ENCODE data around the gene TUBA8. TPM values are rescaled to one million over a fixed set of nuclear protein-coding genes. Genes with fewer than 3 reads are reported as not detected.
A peak's percentile ranks its signal among the peaks of the same experiment; 100 is the strongest.

Gene TUBA8
- total RNA-seq, 3 donors from 2014 or later (not counting 1 experiment from before 2014, with no cell fraction given), result 1.2 to 3.7 (median 2.3) TPM

- H3K9me3 Mint-ChIP-seq, result no peaks in the 10 kb centered on the region
- intact Hi-C loops (cut with micrococcal nuclease), result no loop called here
- Histone ChIP-seq H3K4me3 (ENCODE audit: low read length) (no peak overlapping the region), H3K9me3 (ENCODE audit: control insufficient read depth, insufficient read depth, low read length) (no peaks in the 10 kb centered on the region), H3K27me3 (ENCODE audit: control insufficient read depth, insufficient read depth, low read length) (no peaks in the 10 kb centered on the region), H3K4me1 (ENCODE audit: control insufficient read depth, insufficient read depth, low read length) (peaks cover 4% of the 10 kb centered on the region), H3K36me3 (ENCODE audit: control insufficient read depth, insufficient read depth, low read length) (no peaks in the 10 kb centered on the region), H3K27ac (ENCODE audit: low read length) (no peak overlapping the region)
- DNase-seq (no peak), ATAC-seq (no peak)
- TF ChIP-seq CTCF (IDR thresholded peaks at IDR 0.05), result no peak
- H3K4me3 Mint-ChIP-seq, result no peak overlapping the region
- no peak overlapping the region for H3K27ac Mint-ChIP-seq
- H3K27me3 Mint-ChIP-seq (ENCODE audit: low read depth in 2 of 2), result no peaks in the 10 kb centered on the region
- H3K36me3 Mint-ChIP-seq, result no peaks in the 10 kb centered on the region
- whole genome bisulfite sequencing (ENCODE audit: insufficient coverage), result 69% methylated on average over 3 of the region's 3 CpGs
- H3K4me1 Mint-ChIP-seq, result peaks cover 5 to 14% of the 10 kb centered on the region in 2 donors
These were observed 13.8 kb upstream of the TUBA8 start for GRCh38 chr22:18096823-18097222.

DNA sequence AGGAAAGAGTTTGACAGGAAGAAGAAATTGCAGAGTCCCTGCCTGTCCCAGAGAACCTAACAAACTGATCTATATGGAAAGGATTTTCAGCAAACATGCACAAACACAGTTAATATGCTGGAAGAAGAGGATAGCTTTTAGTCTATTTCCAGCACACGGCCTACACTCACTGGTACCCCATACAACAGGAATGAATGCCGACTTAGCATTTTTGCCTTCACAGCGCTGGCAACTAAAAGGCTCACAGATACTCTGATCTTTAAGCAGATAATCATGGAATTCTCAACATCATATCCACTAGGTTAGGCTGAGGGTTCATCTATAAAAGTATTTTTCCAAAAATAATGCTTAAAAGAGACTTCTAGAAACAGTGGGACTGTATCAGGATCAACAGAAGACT is 9.8 kb upstream of the TUBA8 start:
- peaks cover under 1 to 10% of the 10 kb centered on the region in 2 donors for H3K4me1 Mint-ChIP-seq
- peaks cover 2% of the 10 kb centered on the region for H3K27me3 ChIP-seq (ENCODE audit: control insufficient read depth, insufficient read depth, low read length)
- peaks cover 1% of the 10 kb centered on the region for H3K9me3 ChIP-seq (ENCODE audit: control insufficient read depth, insufficient read depth, low read length)
- peaks cover 6% of the 10 kb centered on the region for H3K36me3 ChIP-seq (ENCODE audit: control insufficient read depth, insufficient read depth, low read length)
- DNase-seq, result no peak
- WGBS (ENCODE audit: insufficient coverage), result 100% methylated on average over 3 of the region's 3 CpGs
- no peak overlapping the region for H3K4me3 Mint-ChIP-seq
- H3K9me3 Mint-ChIP-seq, result no peaks in the 10 kb centered on the region
- TF ChIP-seq CTCF (IDR thresholded peaks at IDR 0.05), result no peak
- no peaks in the 10 kb centered on the region for H3K4me1 ChIP-seq (ENCODE audit: control insufficient read depth, insufficient read depth, low read length)
- H3K27ac ChIP-seq (ENCODE audit: low read length), result no peak overlapping the region
- intact Hi-C loops (cut with micrococcal nuclease), result no loop called here
- no peak overlapping the region for H3K27ac Mint-ChIP-seq
- H3K36me3 Mint-ChIP-seq, result peaks cover 9% of the 10 kb centered on the region
- no peak overlapping the region for H3K4me3 ChIP-seq (ENCODE audit: low read length)
- peaks cover 0 to under 1% of the 10 kb centered on the region in 2 donors for H3K27me3 Mint-ChIP-seq (ENCODE audit: low read depth in 2 of 2)
- no peak for ATAC-seq

DNA sequence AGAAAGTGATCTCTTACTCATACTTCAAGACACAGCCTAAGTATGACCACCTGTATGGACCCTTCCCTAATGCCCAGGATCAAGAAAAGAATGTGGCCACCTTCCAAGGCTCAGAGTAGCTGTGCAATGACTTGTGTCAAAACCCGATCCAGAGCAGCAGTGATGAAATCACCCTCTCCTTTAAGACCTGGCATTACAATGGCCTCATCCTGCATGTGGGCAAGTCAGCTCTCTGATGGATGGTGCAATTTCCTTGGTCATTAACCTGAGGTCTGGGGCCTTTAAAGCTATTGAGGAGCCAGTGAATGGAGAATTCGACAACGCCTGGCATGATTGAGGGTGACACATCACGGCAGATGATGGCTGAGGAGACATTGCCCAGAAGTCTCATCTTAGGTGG is 9.1 kb upstream of the TUBA8 start:
- Histone ChIP-seq H3K4me1 (ENCODE audit: control insufficient read depth, insufficient read depth, low read length) (no peaks in the 10 kb centered on the region), H3K27ac (ENCODE audit: low read length) (no peak overlapping the region), H3K4me3 (ENCODE audit: low read length) (no peak overlapping the region), H3K27me3 (ENCODE audit: control insufficient read depth, insufficient read depth, low read length) (peaks cover 3% of the 10 kb centered on the region), H3K36me3 (ENCODE audit: control insufficient read depth, insufficient read depth, low read length) (peaks cover 6% of the 10 kb centered on the region), H3K9me3 (ENCODE audit: control insufficient read depth, insufficient read depth, low read length) (peaks cover 4% of the 10 kb centered on the region)
- DNase-seq (no peak), ATAC-seq (no peak)
- intact Hi-C loops (cut with micrococcal nuclease), result no loop called here
- Mint-ChIP-seq H3K27ac (peak overlapping the region in 1 of 2 donors; percentile 20), H3K4me3 (no peak overlapping the region), H3K36me3 (peaks cover 13% of the 10 kb centered on the region), H3K4me1 (peaks cover 4 to 9% of the 10 kb centered on the region in 2 donors), H3K27me3 (ENCODE audit: low read depth in 2 of 2) (peaks cover 0 to 3% of the 10 kb centered on the region in 2 donors), H3K9me3 (no peaks in the 10 kb centered on the region)
- 97% methylated on average over 4 of the region's 4 CpGs for WGBS (ENCODE audit: insufficient coverage)
- TF ChIP-seq CTCF (IDR thresholded peaks at IDR 0.05), result no peak
